Upper lobe of left lung (tissue), 6 donors: Measurements from ENCODE around the gene HLA-C. TPM values are rescaled to one million over a fixed set of nuclear protein-coding genes. Genes with fewer than 3 reads are reported as not detected.

Experiments
- ATAC-seq, 2 donors: fragments of 200-7000 bp; cut with Tn5 transposase; one replicate each; pipeline ENCODE4 v1.9.1; 2022; ENCODE audit warnings: mild to moderate bottlenecking in 2 of 2, moderate library complexity in 2 of 2; ENCODE audit not compliant: low FRiP score in 2 of 2
- DNase-seq, 2 donors: peaks; one replicate each; pipeline ENCODE4 v3.0.0-alpha.2; 2019 to 2020
- H3K27ac ChIP-seq, 4 donors: fragments of 200-600 bp; sonication (generic); one replicate each; pipeline ENCODE4 v1.5.1; 2016 to 2019
- H3K27me3 ChIP-seq, 4 donors: fragments of 200-600 bp; sonication (generic); one replicate each; pipeline ENCODE4 v1.5.1; 2017 to 2019
- H3K36me3 ChIP-seq, 4 donors: fragments of 200-600 bp; sonication (generic); one replicate each; pipeline ENCODE4 v1.5.1; 2016 to 2019
- H3K4me1 ChIP-seq, 4 donors: fragments of 200-600 bp; sonication (generic); one replicate each; pipeline ENCODE4 v1.5.1; 2018 to 2019
- H3K4me3 ChIP-seq, 4 donors: fragments of 200-600 bp; sonication (generic); one replicate each; pipeline ENCODE4 v1.5.1; 2017 to 2019; ENCODE audit warnings: mild to moderate bottlenecking in 2 of 4, moderate library complexity in 1 of 4
- H3K9me3 ChIP-seq, 4 donors: fragments of 200-600 bp; sonication (generic); one replicate each; pipeline ENCODE4 v1.5.1; 2018 to 2019
- EP300 ChIP-seq, 4 donors: sonication (generic); formaldehyde crosslinking; IDR thresholded peaks; one replicate each; pipeline ENCODE4 v1.5.1; 2017; ENCODE audit warnings: antibody characterized with exemption in 4 of 4, control low read depth in 2 of 4
- POLR2A ChIP-seq, 4 donors: fragments of 450-650 bp; IDR thresholded peaks; one replicate each; pipeline ENCODE4 v1.5.1; 2016 to 2017; ENCODE audit warnings: antibody characterized with exemption in 4 of 4, mild to moderate bottlenecking in 2 of 4
- POLR2AphosphoS5 ChIP-seq, 2 donors: sonication (generic); formaldehyde crosslinking; IDR thresholded peaks; one replicate each; pipeline ENCODE4 v1.5.1; 2017; ENCODE audit warnings: antibody characterized with exemption in 2 of 2
- WGBS, 2 donors: methylation state at CpG; one replicate each; pipeline ENCODE4 v1.1.5; 2017 to 2018; 5-methylcytosine and 5-hydroxymethylcytosine counted together
- small RNA-seq, 4 donors: library from RNA; depleted of rRNA; stranded (forward); fragments of <200 nt; gene quantifications; one replicate each; pipeline ENCODE3, GENCODE V24; 2016
- total RNA-seq, 6 donors: library from RNA; depleted of rRNA in 4 of 6; stranded (reverse); fragments of >200 nt in 4 of 6; gene quantifications; one replicate each; pipeline versions ENCODE4 v1.1.0 to v1.2.1, GENCODE V29; 2016 to 2021
- TF ChIP-seq, protein P1 (sequence below), 6 experiments: fragments of 450-650 bp in 4 of 6; fragments of 200-600 bp in 2 of 6; sonication (generic) in 2 of 6; IDR thresholded peaks; one replicate each; pipeline ENCODE4 v1.5.1; 2016 to 2019; ENCODE audit warnings: antibody characterized with exemption in 6 of 6
- donor health status: DM: no; HTN: no; CAD: no; lungs with moderate emphysema.
- donor health status: DM: no; HTN: yes; CAD: no; lungs with severe emphysema.

The HLA-C gene
- total RNA-seq, 6 donors from 2014 or later = 752 to 1,434 (median 1,132) TPM

GRCh38 chr6:31227143-31227542 is 44.7 kb downstream of the HLA-C start:
- DNase-seq = no peak
- WGBS, 2 donors = 71 to 76% methylated on average over 6 to 7 of the region's 7 CpGs
- no peak for ATAC-seq
- no peaks in the 10 kb centered on the region for H3K27me3 ChIP-seq
- no peak overlapping the region for H3K27ac ChIP-seq
- H3K36me3 ChIP-seq = no peaks in the 10 kb centered on the region
- no peaks in the 10 kb centered on the region for H3K4me1 ChIP-seq
- no peaks in the 10 kb centered on the region for H3K9me3 ChIP-seq
- TF ChIP-seq POLR2A (IDR thresholded peaks at IDR 0.05) (no peak), EP300 (IDR thresholded peaks at IDR 0.05) (no peak), POLR2AphosphoS5 (IDR thresholded peaks at IDR 0.05) (no peak)
- TF ChIP-seq, protein P1, sequence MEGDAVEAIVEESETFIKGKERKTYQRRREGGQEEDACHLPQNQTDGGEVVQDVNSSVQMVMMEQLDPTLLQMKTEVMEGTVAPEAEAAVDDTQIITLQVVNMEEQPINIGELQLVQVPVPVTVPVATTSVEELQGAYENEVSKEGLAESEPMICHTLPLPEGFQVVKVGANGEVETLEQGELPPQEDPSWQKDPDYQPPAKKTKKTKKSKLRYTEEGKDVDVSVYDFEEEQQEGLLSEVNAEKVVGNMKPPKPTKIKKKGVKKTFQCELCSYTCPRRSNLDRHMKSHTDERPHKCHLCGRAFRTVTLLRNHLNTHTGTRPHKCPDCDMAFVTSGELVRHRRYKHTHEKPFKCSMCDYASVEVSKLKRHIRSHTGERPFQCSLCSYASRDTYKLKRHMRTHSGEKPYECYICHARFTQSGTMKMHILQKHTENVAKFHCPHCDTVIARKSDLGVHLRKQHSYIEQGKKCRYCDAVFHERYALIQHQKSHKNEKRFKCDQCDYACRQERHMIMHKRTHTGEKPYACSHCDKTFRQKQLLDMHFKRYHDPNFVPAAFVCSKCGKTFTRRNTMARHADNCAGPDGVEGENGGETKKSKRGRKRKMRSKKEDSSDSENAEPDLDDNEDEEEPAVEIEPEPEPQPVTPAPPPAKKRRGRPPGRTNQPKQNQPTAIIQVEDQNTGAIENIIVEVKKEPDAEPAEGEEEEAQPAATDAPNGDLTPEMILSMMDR (IDR thresholded peaks at IDR 0.05) = no peak
- H3K4me3 ChIP-seq = no peak overlapping the region

DNA sequence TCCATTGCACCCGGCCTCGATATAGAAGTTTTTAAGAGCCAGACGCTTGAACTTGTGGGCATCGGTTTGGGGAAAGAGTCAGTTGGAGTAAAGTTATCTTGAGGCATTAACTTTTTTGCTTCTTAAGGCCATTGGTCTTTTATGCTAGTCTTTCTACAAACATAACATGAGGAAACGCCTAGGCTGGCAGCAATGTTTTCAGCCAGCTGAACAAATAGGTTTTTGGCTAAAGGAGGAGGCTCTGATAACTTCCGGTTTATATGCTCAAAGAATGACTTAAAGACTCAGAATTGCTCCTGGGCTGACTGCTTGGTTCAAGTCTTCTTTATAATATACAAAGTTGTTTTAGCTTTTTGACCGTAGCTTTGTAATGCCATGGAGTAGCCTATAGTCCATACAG is 46.2 kb downstream of the HLA-C start:
- Histone ChIP-seq H3K4me3 (no peak overlapping the region), H3K27ac (no peak overlapping the region), H3K4me1 (no peaks in the 10 kb centered on the region), H3K9me3 (no peaks in the 10 kb centered on the region), H3K36me3 (no peaks in the 10 kb centered on the region), H3K27me3 (no peaks in the 10 kb centered on the region)
- ATAC-seq = no peak
- WGBS, 2 donors = 72 to 79% methylated on average over 7 of the region's 7 CpGs
- TF ChIP-seq EP300 (IDR thresholded peaks at IDR 0.05) = no peak
- DNase-seq = no peak

GRCh38 chr6:31222496-31222895 is 49.4 kb downstream of the HLA-C start:
- Histone ChIP-seq H3K36me3 (no peaks in the 10 kb centered on the region), H3K4me3 (no peak overlapping the region), H3K27ac (no peak overlapping the region), H3K9me3 (no peaks in the 10 kb centered on the region), H3K27me3 (no peaks in the 10 kb centered on the region), H3K4me1 (no peaks in the 10 kb centered on the region)
- ATAC-seq (no peak), DNase-seq (no peak)
- TF ChIP-seq EP300 (IDR thresholded peaks at IDR 0.05) (no peak), POLR2A (IDR thresholded peaks at IDR 0.05) (no peak), POLR2AphosphoS5 (IDR thresholded peaks at IDR 0.05) (no peak)
- TF ChIP-seq, protein P1 (IDR thresholded peaks at IDR 0.05) = no peak

Small RNA genes lying within 50 kb of the gene (small RNA-seq; reads per million reads assigned to genes)
- 0 reads per million in 4 donors for gene AL662844.1

Other genes starting within 250 kb of the HLA-C start
- not detected for gene C6orf15, start 159.5 kb downstream of the HLA-C start, total RNA-seq
- gene PSORS1C1, start 157.3 kb downstream of the HLA-C start, total RNA-seq = 1 to 10 TPM; 3.2 to 9.4 (median 4.4) TPM
- not detected for gene CDSN, start 151.6 kb downstream of the HLA-C start, total RNA-seq
- not detected for gene PSORS1C2, start 133.0 kb downstream of the HLA-C start, total RNA-seq
- 10 to 100 TPM in 5 of 6 donors, 1 to 10 TPM in 1; 5.5 to 83.8 (median 19.5) TPM for gene CCHCR1, start 114.3 kb downstream of the HLA-C start, total RNA-seq
- 10 to 100 TPM in 1 of 6 donors, 1 to 10 TPM in 5; 4.2 to 10.0 (median 5.3) TPM for gene TCF19, start 113.5 kb downstream of the HLA-C start, total RNA-seq
- 10 to 100 TPM in 2 of 6 donors, 1 to 10 TPM in 4; 4.1 to 13.6 (median 5.7) TPM for gene POU5F1, start 101.4 kb downstream of the HLA-C start, total RNA-seq
- gene HLA-B, start 85.1 kb upstream of the HLA-C start, total RNA-seq = 1,000 to 10,000 TPM; 1,716 to 2,968 (median 2,484) TPM
- gene MICA, start 131.5 kb upstream of the HLA-C start, total RNA-seq = 10 to 100 TPM; 21.6 to 81.7 (median 31.4) TPM
- 10 to 100 TPM in 4 of 6 donors, 1 to 10 TPM in 2; 4.9 to 14.4 (median 11.3) TPM for gene MICB, start 226.1 kb upstream of the HLA-C start, total RNA-seq